ENCODE measurements around the gene KRT39. TPM values are rescaled to one million over a fixed set of nuclear protein-coding genes. Genes with fewer than 3 reads are reported as not detected.
"Not testable (repeated sequence)": the region's sequence is repeated elsewhere in the genome, so short reads cannot be mapped to it uniquely, and the experiment has no call there.

KRT39 gene
- total RNA-seq, 4 donors from 2014 or later = not detected

DNA sequence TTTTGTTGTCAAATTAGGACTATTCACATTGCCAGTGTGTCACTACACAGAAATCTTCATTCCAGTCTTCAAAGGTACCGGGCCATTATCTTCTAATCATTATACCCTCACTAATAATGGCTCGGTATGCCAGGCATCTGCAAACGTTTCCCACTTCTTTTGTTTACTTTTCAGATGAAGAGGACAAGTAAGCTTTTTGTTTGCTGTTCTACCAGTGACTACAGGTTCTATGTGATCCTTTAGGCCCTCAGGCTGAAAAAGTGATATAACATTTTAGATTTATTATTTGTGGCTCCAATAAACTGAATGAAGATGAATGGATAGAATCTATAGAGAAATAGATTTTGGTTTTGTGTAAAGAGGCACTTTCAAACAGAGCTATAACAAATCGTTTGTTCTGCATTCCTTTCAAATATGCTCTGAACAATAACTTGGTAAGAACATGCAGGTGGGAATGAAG, 42.6 kb upstream of the KRT39 start:
- TF ChIP-seq, protein P1, sequence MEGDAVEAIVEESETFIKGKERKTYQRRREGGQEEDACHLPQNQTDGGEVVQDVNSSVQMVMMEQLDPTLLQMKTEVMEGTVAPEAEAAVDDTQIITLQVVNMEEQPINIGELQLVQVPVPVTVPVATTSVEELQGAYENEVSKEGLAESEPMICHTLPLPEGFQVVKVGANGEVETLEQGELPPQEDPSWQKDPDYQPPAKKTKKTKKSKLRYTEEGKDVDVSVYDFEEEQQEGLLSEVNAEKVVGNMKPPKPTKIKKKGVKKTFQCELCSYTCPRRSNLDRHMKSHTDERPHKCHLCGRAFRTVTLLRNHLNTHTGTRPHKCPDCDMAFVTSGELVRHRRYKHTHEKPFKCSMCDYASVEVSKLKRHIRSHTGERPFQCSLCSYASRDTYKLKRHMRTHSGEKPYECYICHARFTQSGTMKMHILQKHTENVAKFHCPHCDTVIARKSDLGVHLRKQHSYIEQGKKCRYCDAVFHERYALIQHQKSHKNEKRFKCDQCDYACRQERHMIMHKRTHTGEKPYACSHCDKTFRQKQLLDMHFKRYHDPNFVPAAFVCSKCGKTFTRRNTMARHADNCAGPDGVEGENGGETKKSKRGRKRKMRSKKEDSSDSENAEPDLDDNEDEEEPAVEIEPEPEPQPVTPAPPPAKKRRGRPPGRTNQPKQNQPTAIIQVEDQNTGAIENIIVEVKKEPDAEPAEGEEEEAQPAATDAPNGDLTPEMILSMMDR (IDR thresholded peaks at IDR 0.05) = no peak
- ATAC-seq (ENCODE audit: low FRiP score) = no peak
- no peak for DNase-seq (ENCODE audit: low spot score)

DNA sequence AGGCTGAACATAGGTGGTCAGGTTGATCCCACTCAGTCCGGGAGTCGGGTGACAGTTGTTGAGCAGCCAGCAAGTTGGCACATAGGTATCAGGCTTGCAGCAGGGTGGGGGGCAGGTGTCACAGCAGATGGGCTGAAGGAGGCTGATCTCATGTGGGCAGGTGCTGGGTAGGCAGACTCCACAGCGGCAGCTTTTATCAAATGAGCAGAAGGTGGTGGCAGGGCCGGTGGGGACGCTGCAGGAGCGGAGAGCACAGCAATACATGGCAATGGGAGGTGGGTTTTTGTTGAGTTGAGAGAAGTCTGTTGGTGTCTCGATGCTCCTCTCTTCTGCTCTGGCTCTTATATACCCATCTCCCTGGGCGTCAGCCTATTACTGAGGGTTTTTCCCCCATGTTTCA, 42.1 kb upstream of the KRT39 start, which contains the start of gene KRTAP3-1:
Gene KRTAP3-1 (minus strand): TSS at position 318 of the 400 bp plus-strand sequence. CDS start 54 bp downstream, at position 264.
- TF ChIP-seq, protein P1 (IDR thresholded peaks at IDR 0.05) = no peak
- DNase-seq (ENCODE audit: low spot score) (no peak), ATAC-seq (ENCODE audit: low FRiP score) (no peak)

DNA sequence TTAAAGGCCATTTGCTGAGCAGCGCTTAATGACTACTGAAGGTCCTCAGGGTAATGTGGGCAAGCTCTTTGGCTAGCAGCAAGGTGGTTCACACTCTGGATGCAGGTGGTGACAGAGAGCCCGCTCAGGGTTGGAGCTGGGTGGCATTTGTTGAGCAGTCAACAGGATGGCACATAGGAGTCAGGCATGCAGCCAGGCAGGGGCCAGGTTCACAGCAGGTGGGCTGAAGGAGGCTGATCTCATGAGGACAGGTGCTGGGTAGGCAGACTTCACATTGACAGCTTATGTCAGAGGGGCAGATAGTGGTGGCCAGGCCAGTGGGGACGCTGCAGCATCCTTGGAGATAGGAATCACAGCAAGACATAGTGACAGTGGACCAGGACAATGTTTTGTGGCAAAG, 37.6 kb upstream of the KRT39 start:
- DNase-seq (ENCODE audit: low spot score) (no peak), ATAC-seq (ENCODE audit: low FRiP score) (no peak)
- TF ChIP-seq, protein P1 (IDR thresholded peaks at IDR 0.05) = no peak

DNA sequence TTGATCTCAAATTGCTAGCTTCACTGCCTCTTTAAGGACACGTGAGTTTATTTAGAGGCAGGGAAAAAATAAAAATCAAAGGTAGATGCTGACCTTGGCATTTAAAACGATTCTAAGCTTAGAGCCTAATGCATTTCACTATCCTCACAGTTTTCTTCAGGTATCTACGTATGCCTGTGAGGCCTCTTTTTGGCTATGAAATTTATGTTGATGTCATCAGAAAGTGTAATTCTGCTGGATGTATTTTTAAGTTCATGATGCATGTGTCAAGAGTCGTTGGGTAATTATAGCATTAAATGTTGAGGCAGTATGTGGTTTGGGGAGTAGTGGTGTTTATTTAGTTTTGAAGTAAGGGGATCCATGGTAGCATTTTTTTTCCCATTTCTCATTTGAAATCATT, 37.2 kb upstream of the KRT39 start:
- DNase-seq (ENCODE audit: low spot score) (no peak), ATAC-seq (ENCODE audit: low FRiP score) (no peak)
- TF ChIP-seq, protein P1 (IDR thresholded peaks at IDR 0.05) = no peak

DNA sequence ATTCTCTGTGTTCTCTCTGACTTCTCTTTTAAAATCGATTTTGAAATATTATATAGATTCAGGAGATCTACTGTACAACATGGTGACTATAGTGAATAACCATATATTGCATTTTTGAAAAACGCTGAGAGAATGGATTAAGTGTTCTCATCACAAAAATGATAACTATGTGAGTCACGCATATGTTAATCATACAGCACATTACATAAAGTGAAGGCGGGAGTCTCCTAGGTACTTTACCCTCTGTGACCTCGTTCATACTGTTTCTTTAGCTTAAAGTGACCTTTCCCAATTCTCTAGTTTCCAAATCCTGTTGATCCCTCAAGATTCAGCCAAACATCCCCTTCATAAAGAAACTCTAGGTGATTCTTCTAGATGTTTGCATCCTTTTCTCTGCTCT, 36.1 kb upstream of the KRT39 start:
- ATAC-seq (ENCODE audit: low FRiP score) (no peak), DNase-seq (ENCODE audit: low spot score) (no peak)
- TF ChIP-seq, protein P1 (IDR thresholded peaks at IDR 0.05) = no peak

DNA sequence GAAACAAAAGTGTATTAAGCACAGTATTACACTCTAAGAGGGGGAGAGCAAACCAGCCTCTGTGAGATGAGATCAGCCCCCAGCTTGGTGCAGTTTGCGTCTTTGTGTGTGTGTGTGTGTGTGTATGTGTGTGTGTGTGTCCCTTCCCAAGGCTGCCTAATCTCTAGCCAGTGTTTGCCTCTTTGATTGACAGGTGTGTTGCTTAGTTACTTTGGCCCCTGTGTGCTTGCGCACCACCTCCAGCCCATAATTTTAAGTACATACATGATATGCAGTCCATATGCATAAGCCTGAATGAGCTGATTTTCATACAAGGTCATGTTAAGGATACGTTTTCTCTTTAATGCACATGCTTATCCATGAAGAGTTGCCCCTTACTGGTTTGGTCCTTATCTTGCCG, 35.0 kb upstream of the KRT39 start:
- no peak for ATAC-seq (ENCODE audit: low FRiP score)
- TF ChIP-seq, protein P1 (IDR thresholded peaks at IDR 0.05) = no peak
- no peak for DNase-seq (ENCODE audit: low spot score)

DNA sequence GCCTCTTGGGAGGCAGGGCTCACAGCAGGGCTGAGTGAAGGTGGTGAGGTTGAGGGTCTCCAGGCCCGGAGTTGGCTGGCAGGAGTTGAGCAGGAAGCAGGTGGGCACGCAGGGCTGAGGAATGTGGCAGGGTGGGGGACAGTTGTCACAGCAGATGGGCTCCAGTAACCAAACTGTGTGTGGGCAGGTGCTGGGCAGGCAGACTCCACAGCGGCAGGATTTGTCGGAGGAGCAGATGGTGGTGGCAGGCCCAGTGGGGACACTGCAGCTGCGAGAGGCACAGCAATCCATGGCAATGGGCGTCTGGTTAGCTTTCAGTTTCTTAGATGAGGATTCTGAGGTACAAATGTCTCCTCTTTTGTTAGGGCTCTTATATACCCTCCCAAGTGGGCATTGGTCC, 32.8 kb upstream of the KRT39 start, which contains the start of gene KRTAP3-2:
Gene KRTAP3-2 (minus strand): TSS at position 344 of the 400 bp plus-strand sequence. CDS start 53 bp downstream, at position 291.
- not testable (repeated sequence) for ATAC-seq (ENCODE audit: low FRiP score); DNase-seq (ENCODE audit: low spot score)
